Heart right ventricle (tissue), 16 donors: ENCODE results near the gene LIN28A. TPM values are rescaled to one million over a fixed set of nuclear protein-coding genes. Genes with fewer than 3 reads are reported as not detected.

Experiments
- ATAC-seq, 8 donors: fragments of 200-7000 bp; cut with Tn5 transposase; one replicate each; pipeline ENCODE4 v1.9.1; 2020; ENCODE audit warnings: mild to moderate bottlenecking in 8 of 8, moderate library complexity in 8 of 8, moderate number of reproducible peaks in 1 of 8
- DNase-seq, 2 donors: peaks; one replicate each; pipeline ENCODE4 v3.0.0-alpha.2; 2020
- H3K27ac ChIP-seq, 10 donors: fragments of 200-600 bp; sonication (generic) in 2 of 10; one replicate each; pipeline versions ENCODE4 v1.5.0 to v1.8.0; 2020 to 2022; ENCODE audit warnings: mild to moderate bottlenecking in 3 of 10
- H3K27me3 ChIP-seq, 7 donors: fragments of 200-600 bp; one replicate each; pipeline ENCODE4 v1.8.0; 2021 to 2022; ENCODE audit warnings: mild to moderate bottlenecking in 2 of 7
- H3K36me3 ChIP-seq, 9 donors: fragments of 200-600 bp; sonication (generic) in 1 of 9; one replicate each; pipeline versions ENCODE4 v1.5.0 to v1.8.0; 2020 to 2022; ENCODE audit warnings: mild to moderate bottlenecking in 2 of 9
- H3K4me1 ChIP-seq, 9 donors: fragments of 200-600 bp; sonication (generic) in 1 of 9; one replicate each; pipeline versions ENCODE4 v1.5.0 to v1.8.0; 2020 to 2022; ENCODE audit warnings: mild to moderate bottlenecking in 4 of 9
- H3K4me3 ChIP-seq, 10 donors: fragments of 200-600 bp; sonication (generic) in 2 of 10; one replicate each; pipeline versions ENCODE4 v1.5.0 to v1.8.0; 2020 to 2022; ENCODE audit warnings: mild to moderate bottlenecking in 7 of 10, moderate library complexity in 2 of 10
- H3K9me3 ChIP-seq, 11 donors: fragments of 200-600 bp in 10 of 11; sonication (generic) in 2 of 11; one replicate each; pipeline versions ENCODE4 v1.5.0 to v1.8.0; 2013 to 2022; ENCODE audit warnings: mild to moderate bottlenecking in 2 of 11, control low read depth in 1 of 11, moderate library complexity in 1 of 11
- CTCF ChIP-seq, 9 donors: fragments of 200-600 bp; sonication (generic) in 2 of 9; IDR thresholded peaks; one replicate each; pipeline versions ENCODE4 v1.5.0 to v1.8.0; 2021 to 2022; ENCODE audit warnings: antibody characterized with exemption in 9 of 9, mild to moderate bottlenecking in 5 of 9, moderate library complexity in 1 of 9
- WGBS, 2 donors: extraction: QIAGEN DNeasy Blood & Tissue Kit; methylation state at CpG; one replicate each; pipeline ENCODE4 v1.1.7; 2013; ENCODE audit warnings: inconsistent platforms in 1 of 2; 5-methylcytosine and 5-hydroxymethylcytosine counted together
- intact Hi-C, 10 donors: fragments of 100-400 bp; cut with DNase I; formaldehyde crosslinking; loops; one replicate each; pipeline versions ENCODE4 v1.11.1 to v1.14.2; 2022
- polyA plus RNA-seq, 2 donors: library from polyadenylated mRNA; stranded (reverse); fragments of 200-250 nt; gene quantifications; one replicate each; pipeline ENCODE4 v1.2.3, GENCODE V29; 2013
- total RNA-seq, 10 donors: library from RNA; stranded (reverse); fragmentation: NEBNext Ultra II Directional in 3 of 10; extraction: Animal tissue kit (Norgen Biotek cat#: 25700) in 3 of 10; gene quantifications; one replicate each; pipeline versions ENCODE4 v1.2.1 to v1.2.4, GENCODE V29; 2021 to 2023
- donor health status: Arrhythmogenic right ventricular cardiomyopathy.
- donor health status: ischemic (EF 13 %, LVEDD 7.1; RV severe dilation, severe dysfunction).
- donor health status: healthy with polysubstance abuse.
- donor health status: DM: no; HTN: yes; CAD: no.
- donor health status: DM: no; HTN: no; CAD: no.
- donor health status: ischemic (EF 25% LVEDD 6.9; RV normal size, moderate dysfunction).
- donor health status: ischemic (EF 25% LVEDD 5.7; RV mildly dilated, moderate dysfunction).
- donor health status: healthy.
- donor health status: DM: yes; HTN: yes; CAD: no.
- donor health status: Ischemic cardiomyopathy.
- donor health status: ischemic (EF 35%, LVEDD 5.7; RV mildly dilated, moderate dysfunction).
- donor health status: nonischemic (EF 11% LVEDD 7.7; RV severe dilation, severe dysfunction).
- donor health status: DM: yes; HTN: yes; CAD: no.
- donor health status: PGD.
- donor health status: ischemic (EF 29% LVEDD 5.4; RV normal size, mild dysfunction).
- donor health status: nonischemic (EF 23%, LVEDD 6.1; RV moderate dilation, normal function).

The LIN28A gene
- total and polyA plus RNA-seq, 12 donors, result 0.15 TPM; not detected in 11

GRCh38 chr1:26388791-26389445, 21.7 kb upstream of the LIN28A start:
- no peak for TF ChIP-seq CTCF (IDR thresholded peaks at IDR 0.05)
- H3K4me1 ChIP-seq, result peaks cover 0 to 9% (median 0%) of the 10 kb centered on the region in 9 donors

GRCh38 chr1:26389604-26390247, 20.9 kb upstream of the LIN28A start:
- no peak for TF ChIP-seq CTCF (IDR thresholded peaks at IDR 0.05)
- Histone ChIP-seq H3K27ac (no peak overlapping the region), H3K4me1 (peaks cover 0 to 9% (median 0%) of the 10 kb centered on the region in 9 donors), H3K9me3 (no peaks in the 10 kb centered on the region), H3K27me3 (peaks cover 0 to 34% (median 12%) of the 10 kb centered on the region in 7 donors), H3K36me3 (no peaks in the 10 kb centered on the region), H3K4me3 (no peak overlapping the region)
- DNase-seq (no peak), ATAC-seq (no peak)
- 57 to 68% methylated on average over 4 of the region's 4 CpGs for WGBS, 2 donors
- intact Hi-C loops, result no loop called here

More at GRCh38 chr1:26388791-26389445, 21.7 kb upstream of the LIN28A start:
- H3K27ac ChIP-seq, result no peak overlapping the region
- H3K27me3 ChIP-seq, result peaks cover 0 to 34% (median 12%) of the 10 kb centered on the region in 7 donors
- ATAC-seq (no peak), DNase-seq (no peak)
- intact Hi-C loops, result no loop called here
- H3K9me3 ChIP-seq, result no peaks in the 10 kb centered on the region
- no peak overlapping the region for H3K4me3 ChIP-seq
- no peaks in the 10 kb centered on the region for H3K36me3 ChIP-seq
- WGBS, 2 donors, result 68 to 76% methylated on average over 7 of the region's 7 CpGs

- ATAC-seq, result no peak
- H3K27me3 ChIP-seq, result peaks cover 0 to 31% (median 12%) of the 10 kb centered on the region in 7 donors
- no peaks in the 10 kb centered on the region for H3K4me1 ChIP-seq
- H3K4me3 ChIP-seq, result no peak overlapping the region
- no peaks in the 10 kb centered on the region for H3K9me3 ChIP-seq
- intact Hi-C loops, result no loop called here
- peak in 4 of 9 donors; percentile 9 to 60 (median 18) for TF ChIP-seq CTCF (IDR thresholded peaks at IDR 0.05)
- no peaks in the 10 kb centered on the region for H3K36me3 ChIP-seq
- WGBS, 2 donors, result 2 to 5% methylated on average over 3 of the region's 3 CpGs
- no peak for DNase-seq
- no peak overlapping the region for H3K27ac ChIP-seq
Measured at GRCh38 chr1:26391450-26391849, 19.2 kb upstream of the LIN28A start.

GRCh38 chr1:26395754-26396153, 14.9 kb upstream of the LIN28A start:
- H3K9me3 ChIP-seq, result no peaks in the 10 kb centered on the region
- TF ChIP-seq CTCF (IDR thresholded peaks at IDR 0.05), result no peak
- no peaks in the 10 kb centered on the region for H3K36me3 ChIP-seq
- peaks cover 0 to 6% (median 0%) of the 10 kb centered on the region in 7 donors for H3K27me3 ChIP-seq
- H3K27ac ChIP-seq, result no peak overlapping the region
- no peaks in the 10 kb centered on the region for H3K4me1 ChIP-seq
- intact Hi-C loops, result no loop called here
- no peak overlapping the region for H3K4me3 ChIP-seq
- ATAC-seq (no peak), DNase-seq (no peak)
- WGBS, 2 donors, result 79 to 83% methylated on average over 7 to 8 of the region's 8 CpGs
